ENCODE results near the gene MAN2B1.
"Not testable (repeated sequence)": the region's sequence is repeated elsewhere in the genome, so short reads cannot be mapped to it uniquely, and the experiment has no call there.

MAN2B1 gene

DNA sequence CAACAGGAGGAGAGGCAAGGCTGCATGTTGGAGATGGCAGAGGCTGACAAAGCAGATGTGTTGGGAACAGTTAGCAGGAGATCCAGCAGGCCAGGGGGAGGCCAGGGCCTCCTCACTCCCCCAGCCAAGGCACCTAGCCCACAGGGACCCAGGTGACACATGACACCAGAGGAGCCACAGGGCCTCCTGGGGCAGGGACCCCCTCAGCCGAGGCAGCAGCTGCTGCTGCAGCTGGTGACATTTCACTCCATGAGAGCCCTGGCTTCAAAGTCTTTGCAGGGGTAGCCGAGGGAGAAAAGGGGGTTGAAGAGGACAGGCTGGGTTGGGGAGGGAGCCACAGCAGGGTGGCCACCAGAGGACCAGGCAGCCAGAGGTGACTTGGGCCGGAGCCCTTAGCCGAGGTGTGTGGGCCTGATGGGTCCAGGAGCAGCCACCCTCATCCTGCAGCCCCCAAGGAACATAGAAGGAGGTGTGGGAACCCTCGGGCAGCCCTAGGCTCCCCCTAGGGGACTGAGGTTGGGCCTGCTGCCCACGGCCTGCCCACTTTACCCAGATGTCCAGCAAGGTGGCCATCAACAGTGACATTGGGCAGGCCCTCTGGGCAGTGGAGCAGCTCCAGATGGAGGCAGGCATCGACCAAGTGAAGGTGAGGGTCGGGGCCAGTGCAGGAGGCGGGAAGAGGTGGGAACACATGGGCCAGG is 21.1 kb upstream of the MAN2B1 start, which contains the start of gene GNG14:
Gene GNG14, plus strand, starts transcription at position 503 of the 701 bp plus-strand sequence. Its CDS starts 51 bp downstream, at position 554.
- no peak for DNase-seq

DNA sequence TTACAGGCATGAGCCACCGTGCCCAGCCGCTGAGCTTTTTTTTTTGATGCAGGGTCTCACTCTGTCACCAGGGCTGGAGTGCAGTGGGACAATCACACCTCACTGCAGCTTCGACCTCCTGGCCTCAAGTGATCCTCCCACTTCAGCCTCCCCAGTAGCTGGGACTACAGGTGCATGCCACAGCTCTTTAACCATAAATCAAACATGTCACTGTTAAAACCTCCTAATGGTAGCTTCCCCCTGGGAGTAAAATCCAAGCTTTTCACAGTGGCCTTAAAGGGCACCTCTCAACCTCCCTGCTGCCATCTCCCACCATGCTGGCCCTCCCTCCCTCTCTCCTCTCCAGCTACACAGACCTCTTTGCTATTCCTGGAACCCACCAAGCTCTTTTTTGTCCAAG is 19.3 kb upstream of the MAN2B1 start:
- no peak for DNase-seq

GRCh38 chr19:12681074-12681987 is 14.8 kb upstream of the MAN2B1 start, which contains the start of gene DHPS:
TSS of gene DHPS (minus strand) at chr19:12681880. CDS start at chr19:12681766, 114 bp downstream.
- DNase-seq, result peak; percentile 99

GRCh38 chr19:12680034-12680433 is 13.5 kb upstream of the MAN2B1 start:
- no peak for DNase-seq

GRCh38 chr19:12678039-12678438 is 11.5 kb upstream of the MAN2B1 start:
- DNase-seq, result not testable (repeated sequence)

GRCh38 chr19:12676928-12677327 is 10.4 kb upstream of the MAN2B1 start:
- no peak for DNase-seq

DNA sequence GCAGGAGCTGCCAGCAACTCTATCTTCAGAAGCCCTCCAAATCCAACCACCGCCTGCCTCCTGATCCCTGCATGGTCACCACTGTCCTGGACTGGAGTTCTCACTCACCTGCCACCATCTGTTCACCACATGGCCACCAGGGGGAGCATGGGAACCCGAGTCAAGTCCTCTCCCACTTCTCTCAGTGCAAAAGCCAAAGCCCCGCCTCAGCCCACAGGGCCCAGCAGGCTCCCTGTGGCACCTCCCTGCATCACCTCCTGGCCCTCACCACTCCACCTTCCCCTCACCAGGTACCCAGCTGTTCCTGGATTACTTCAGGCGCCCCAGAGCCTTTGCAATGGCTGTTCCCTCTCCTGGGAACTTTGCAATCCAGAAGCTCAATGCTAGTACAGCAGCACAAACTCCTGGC is 9.8 kb upstream of the MAN2B1 start:
- peak; percentile 66 for DNase-seq

DNA sequence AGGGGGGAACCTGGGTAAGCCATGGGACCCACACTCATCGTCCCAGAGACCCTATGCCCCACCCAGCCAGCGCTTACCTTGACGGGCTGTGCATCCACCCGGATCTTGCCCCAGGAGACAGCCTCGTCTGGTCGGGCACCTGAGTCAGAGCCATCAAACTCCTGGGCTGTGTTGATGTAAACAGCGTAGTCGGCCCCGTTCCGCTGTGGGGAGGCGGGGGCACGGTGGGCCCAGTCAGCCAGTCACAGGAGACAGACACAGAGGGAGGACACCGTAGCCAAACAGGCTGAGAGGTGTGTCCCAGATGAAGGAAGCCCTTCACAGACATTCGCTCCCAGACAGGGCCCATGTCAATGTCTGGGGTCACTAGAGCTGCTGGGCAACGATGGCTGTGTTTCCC is 9.4 kb upstream of the MAN2B1 start:
- DNase-seq, result no peak

- no peak for DNase-seq
Measured at GRCh38 chr19:12675399-12675798, 8.9 kb upstream of the MAN2B1 start.

- DNase-seq, result no peak
Measured at GRCh38 chr19:12672744-12673143, 6.2 kb upstream of the MAN2B1 start.

DNA sequence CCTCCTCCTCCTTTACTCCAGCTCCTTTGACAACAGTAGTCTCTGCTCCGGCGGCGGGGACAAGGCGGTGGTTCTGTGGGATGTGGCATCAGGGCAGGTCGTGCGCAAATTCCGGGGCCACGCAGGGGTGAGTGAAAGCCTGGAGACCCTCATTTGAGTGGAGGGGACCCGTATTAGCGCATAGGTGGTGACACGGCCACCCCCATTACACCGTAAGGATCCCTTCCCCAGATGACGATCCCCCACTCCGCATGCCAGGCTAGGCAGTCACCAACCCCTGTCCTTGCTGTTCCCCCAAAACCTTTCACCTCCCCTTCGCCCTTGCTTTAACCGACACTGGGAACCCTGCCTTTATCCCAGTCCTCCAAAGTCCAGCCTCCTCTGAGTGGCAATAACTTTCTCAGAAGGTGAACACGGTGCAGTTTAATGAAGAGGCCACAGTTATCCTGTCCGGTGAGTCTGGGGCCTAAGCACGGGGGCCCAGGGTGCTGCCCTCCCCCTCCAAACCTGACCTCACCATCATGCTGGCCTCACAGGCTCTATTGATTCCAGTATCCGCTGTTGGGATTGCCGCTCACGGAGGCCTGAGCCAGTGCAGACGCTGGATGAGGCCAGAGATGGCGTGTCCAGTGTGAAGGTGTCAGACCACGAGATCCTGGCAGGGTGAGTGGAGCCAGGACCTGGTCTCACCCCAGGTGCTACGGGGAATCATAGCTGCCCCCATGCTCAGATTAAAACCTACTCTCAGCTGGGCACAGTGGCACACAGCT is 3.8 kb upstream of the MAN2B1 start:
- no peak for DNase-seq

- peak; percentile 81 for DNase-seq
Measured at GRCh38 chr19:12669270-12670158, 3.0 kb upstream of the MAN2B1 start.

- DNase-seq, result peak; percentile 33
Measured at GRCh38 chr19:12668932-12669269, 2.4 kb upstream of the MAN2B1 start.

DNA sequence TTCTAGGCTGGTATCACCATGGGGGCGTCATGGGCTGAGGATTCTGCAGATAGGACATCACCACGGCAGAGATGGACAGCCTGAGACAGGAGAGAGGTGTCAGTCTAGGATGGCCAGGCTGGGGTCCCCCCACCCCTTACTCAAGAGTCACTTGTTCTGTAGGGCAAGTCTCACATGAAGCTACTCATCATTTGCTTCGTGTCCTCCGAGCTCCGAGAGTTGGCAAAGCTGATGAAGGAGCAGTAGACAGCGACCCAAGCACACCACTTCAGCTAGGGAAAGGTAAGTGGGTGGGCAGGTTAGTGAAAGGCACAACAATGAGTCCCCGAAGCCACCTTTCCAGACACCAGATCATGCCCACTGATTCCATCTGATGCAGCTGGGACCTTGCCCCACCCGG is 1.8 kb upstream of the MAN2B1 start:
- DNase-seq, result no peak

DNA sequence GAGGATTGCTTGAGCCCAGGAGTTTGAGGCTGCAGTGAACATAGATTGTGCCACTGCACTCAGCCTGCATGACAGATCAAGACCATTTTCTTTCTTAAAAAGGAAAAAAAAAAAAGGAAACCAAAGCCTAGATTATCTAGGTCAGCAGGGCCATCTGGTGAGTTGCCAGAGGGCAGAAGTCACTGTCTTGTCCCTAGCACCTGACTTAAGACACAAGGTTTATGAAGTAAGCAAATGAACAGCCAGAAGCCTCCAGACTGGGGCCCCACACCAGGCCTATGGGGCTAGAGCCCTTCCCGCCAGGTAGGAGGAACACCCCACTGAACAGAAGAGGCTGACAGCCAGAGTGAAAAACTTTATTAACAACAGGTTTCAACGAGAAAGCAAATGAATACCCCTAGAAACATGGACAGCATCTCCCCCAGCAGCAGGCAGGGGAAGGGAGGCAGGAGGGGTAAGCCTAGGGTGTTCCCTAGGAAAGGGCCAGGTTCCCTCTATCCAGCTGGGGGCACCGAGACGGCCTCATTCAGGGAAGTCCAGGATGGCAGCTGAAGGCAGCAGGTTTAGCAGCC is 1.3 kb upstream of the MAN2B1 start:
- no peak for DNase-seq

DNA sequence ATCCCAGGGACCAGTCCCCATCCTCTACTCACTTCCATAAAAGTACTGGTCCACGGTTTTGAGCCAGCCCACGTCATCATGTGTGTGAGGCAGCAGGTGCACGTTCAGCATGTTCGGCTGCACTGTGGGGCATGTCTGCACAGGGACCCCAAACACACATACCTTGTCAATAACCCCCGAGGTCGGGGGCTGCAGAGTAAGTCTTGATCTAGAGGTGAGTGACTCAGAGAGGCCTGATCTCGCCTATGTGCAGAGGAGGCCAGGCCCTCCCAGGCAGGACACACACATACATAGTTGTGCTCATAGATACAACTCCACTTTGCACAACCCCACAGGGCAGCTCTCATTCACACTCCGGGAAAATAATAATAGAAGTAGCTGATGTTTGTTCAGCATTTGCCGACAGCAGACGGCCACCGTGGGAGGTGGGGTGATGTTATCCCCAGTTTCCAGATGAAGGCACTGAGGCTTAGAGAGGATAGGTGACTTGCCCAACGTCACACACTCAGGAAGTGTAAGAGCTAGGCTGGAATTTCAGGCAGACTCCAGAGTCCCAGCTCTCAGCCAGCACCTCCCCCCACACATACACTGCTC is 774 bp downstream of the MAN2B1 start:
- DNase-seq, result no peak

GRCh38 chr19:12665281-12665573 is 1.3 kb downstream of the MAN2B1 start:
- no peak for DNase-seq

DNA sequence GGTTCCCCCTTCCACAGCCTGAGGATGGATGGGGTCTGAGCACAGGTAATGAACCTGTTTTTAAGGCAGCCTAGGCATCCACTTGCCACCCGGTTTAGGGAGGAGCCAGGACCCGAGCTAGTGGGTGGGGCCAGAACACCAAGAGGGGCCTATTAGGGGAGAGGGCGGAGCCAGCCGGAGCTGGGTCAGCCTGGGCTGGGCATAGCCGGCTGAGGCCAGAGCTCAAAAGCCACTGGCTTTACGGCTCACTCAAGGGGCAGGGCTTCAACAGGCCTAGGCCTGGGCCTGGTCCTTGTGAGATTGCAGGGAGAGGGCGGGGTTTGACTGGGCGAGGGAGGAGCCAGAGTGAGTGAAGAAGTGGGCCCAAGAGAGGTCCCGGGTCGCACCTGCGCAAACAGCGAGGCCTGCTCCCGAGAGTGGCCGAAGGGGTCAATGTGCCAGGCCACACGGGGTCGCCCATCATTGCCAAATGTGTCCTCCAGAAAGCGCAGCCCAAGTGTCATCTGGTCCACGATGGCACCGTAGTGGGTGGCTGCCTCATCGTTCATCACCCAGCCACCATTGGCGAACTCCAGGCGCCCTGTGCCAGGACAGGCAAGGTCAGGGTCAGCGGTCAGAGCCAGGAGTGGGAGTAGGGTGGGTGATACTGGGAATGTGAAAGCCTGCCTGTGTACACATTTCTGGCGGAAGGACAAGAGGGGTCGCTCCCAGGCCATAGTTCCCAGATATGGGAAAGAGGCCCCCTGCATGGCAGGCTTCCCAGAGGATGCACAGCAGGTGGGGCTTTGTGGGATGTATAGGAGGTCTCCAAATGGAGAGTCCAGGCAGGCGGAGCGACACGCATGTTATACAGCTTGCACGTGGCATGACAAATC is 1.9 kb downstream of the MAN2B1 start:
- no peak for DNase-seq

DNA sequence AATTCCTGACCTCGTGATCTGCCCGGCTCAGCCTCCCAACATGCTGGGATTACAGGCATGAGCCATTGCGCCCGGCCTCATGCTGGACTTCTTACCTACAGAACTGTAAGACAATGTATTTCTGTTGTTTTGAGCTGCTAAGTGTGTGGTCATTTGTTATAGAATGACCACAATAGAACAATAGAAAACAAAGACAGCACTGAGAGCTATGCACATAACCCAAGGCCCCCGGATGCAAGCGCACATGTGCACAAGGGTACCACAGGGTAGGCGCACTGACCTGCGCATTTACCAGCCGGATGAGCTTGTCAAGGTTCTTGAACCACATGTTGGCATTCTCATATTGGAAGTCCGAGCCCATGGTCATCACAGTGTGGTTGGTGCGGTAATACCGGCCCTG is 5.6 kb downstream of the MAN2B1 start:
- DNase-seq, result no peak

DNA sequence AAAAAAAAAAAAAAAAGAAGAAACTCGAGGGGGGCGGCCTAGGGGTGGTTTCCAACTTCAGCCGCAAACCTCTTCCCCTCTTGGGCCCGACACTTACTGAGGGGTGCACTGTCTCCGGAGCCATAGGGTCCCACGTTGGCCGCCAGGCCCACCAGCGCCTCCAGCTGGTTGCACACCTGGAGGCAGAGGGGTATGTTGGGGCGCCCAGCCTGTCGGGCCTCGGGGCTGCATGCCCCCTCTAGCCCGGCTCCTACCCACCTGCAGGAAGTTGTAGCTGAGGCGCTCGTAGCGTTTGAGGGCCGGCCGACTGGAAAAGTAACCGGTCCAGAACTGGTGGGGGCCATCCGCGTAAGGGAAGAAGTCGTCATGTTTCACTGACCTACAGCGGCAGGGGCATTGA is 8.6 kb downstream of the MAN2B1 start:
- no peak for DNase-seq
